HEK293 (cell line): ENCODE data around the gene THSD4.

Source experiments
- CTCF ChIA-PET: fragments of 350-600 bp; formaldehyde crosslinking; extraction: SDS; loops from one replicate; lab custom pipeline; 2021; ENCODE audit warnings: antibody characterized with exemption; lab: Yijun Ruan, JAX
- POLR2A ChIA-PET: fragments of 300-600 bp; formaldehyde crosslinking; extraction: SDS; loops from one replicate; lab custom pipeline; 2020; ENCODE audit warnings: antibody characterized with exemption, inconsistent platforms; lab: Yijun Ruan, JAX
- H3K27ac ChIP-seq: fragments of 200-500 bp; sonication (Bioruptor generic); 2 replicates; pipeline ENCODE4 v1.5.1; 2014; ENCODE audit warnings: low read depth, low read length, control low read depth, inconsistent platforms; ENCODE audit errors: extremely low read depth
- H3K36me3 ChIP-seq, 2 experiments: fragments of 200-500 bp in 1 of 2; sonication (Bioruptor generic) in 1 of 2; 1 replicate in 1 of 2; 2 replicates in 1 of 2; pipeline ENCODE4 v1.5.1; 2014 to 2017; ENCODE audit warnings: inconsistent platforms in 2 of 2, low read length in 2 of 2; ENCODE audit not compliant: control insufficient read depth in 2 of 2, insufficient read depth in 1 of 2
- H3K4me1 ChIP-seq: fragments of 200-500 bp; sonication (Bioruptor generic); 2 replicates; pipeline ENCODE4 v1.5.1; 2014; ENCODE audit warnings: mild to moderate bottlenecking, low read length, inconsistent platforms; ENCODE audit not compliant: control insufficient read depth, insufficient read depth
- H3K4me3 ChIP-seq: 2 replicates; pipeline ENCODE4 v1.5.1; 2011; ENCODE audit warnings: low read depth, mild to moderate bottlenecking, control low read depth, low read length, moderate library complexity
- H3K9me3 ChIP-seq: fragments of 200-500 bp; sonication (Bioruptor generic); 2 replicates; pipeline ENCODE4 v1.5.1; 2014; ENCODE audit warnings: low read depth, low read length, inconsistent platforms; ENCODE audit not compliant: control insufficient read depth, insufficient read depth
- BCL11B ChIP-seq: fragments of 450-650 bp; formaldehyde crosslinking; IDR thresholded peaks from 2 replicates; pipeline ENCODE4 v1.5.1; 2016; ENCODE audit warnings: low read depth, missing biosample characterization, missing genetic modification characterization
- FEZF1 ChIP-seq: fragments of 450-650 bp; formaldehyde crosslinking; IDR thresholded peaks from 2 replicates; pipeline ENCODE4 v1.5.1; 2016; ENCODE audit warnings: missing biosample characterization, missing genetic modification characterization
- GLI2 ChIP-seq: fragments of 450-650 bp; formaldehyde crosslinking; IDR thresholded peaks from 2 replicates; pipeline ENCODE4; 2017; ENCODE audit warnings: missing biosample characterization, missing genetic modification characterization, low read depth, borderline replicate concordance
- GLIS1 ChIP-seq: fragments of 450-650 bp; formaldehyde crosslinking; IDR thresholded peaks from 2 replicates; pipeline ENCODE4 v1.5.1; 2016; ENCODE audit warnings: missing biosample characterization, missing genetic modification characterization
- IKZF3 ChIP-seq: fragments of 450-650 bp; IDR thresholded peaks from 2 replicates; pipeline ENCODE4 v1.5.0; 2018; ENCODE audit warnings: missing biosample characterization, mild to moderate bottlenecking, missing genetic modification characterization, moderate library complexity
- OSR2 ChIP-seq: fragments of 450-650 bp; formaldehyde crosslinking; IDR thresholded peaks from 2 replicates; pipeline ENCODE4 v1.5.1; 2016; ENCODE audit warnings: missing biosample characterization, missing genetic modification characterization
- OVOL3 ChIP-seq: fragments of 450-650 bp; formaldehyde crosslinking; IDR thresholded peaks from 2 replicates; pipeline ENCODE4 v1.5.1; 2016; ENCODE audit warnings: missing biosample characterization, missing genetic modification characterization
- PRDM1 ChIP-seq: fragments of 450-650 bp; formaldehyde crosslinking; IDR thresholded peaks from 2 replicates; pipeline ENCODE4; 2016; ENCODE audit warnings: missing biosample characterization, missing genetic modification characterization
- RBAK ChIP-seq: fragments of 450-650 bp; formaldehyde crosslinking; IDR thresholded peaks from 2 replicates; pipeline ENCODE4 v1.5.1; 2016; ENCODE audit warnings: missing biosample characterization, missing genetic modification characterization
- SCRT1 ChIP-seq: fragments of 450-650 bp; formaldehyde crosslinking; IDR thresholded peaks from 2 replicates; pipeline ENCODE4 v1.5.1; 2016; ENCODE audit warnings: missing biosample characterization, missing genetic modification characterization, borderline replicate concordance
- WT1 ChIP-seq: fragments of 450-650 bp; formaldehyde crosslinking; IDR thresholded peaks from 2 replicates; pipeline ENCODE4 v1.5.1; 2016; ENCODE audit warnings: missing biosample characterization, missing genetic modification characterization
- ZIC2 ChIP-seq: fragments of 450-650 bp; formaldehyde crosslinking; IDR thresholded peaks from 2 replicates; pipeline ENCODE4 v1.5.1; 2016; ENCODE audit warnings: missing biosample characterization, missing genetic modification characterization
- ZNF10 ChIP-seq: fragments of 450-650 bp; formaldehyde crosslinking; IDR thresholded peaks from 2 replicates; pipeline ENCODE4 v1.5.1; 2017; ENCODE audit warnings: missing biosample characterization, missing genetic modification characterization
- ZNF121 ChIP-seq: fragments of 450-650 bp; formaldehyde crosslinking; IDR thresholded peaks from 2 replicates; pipeline ENCODE4 v1.5.1; 2016; ENCODE audit warnings: missing biosample characterization, missing genetic modification characterization
- ZNF202 ChIP-seq: fragments of 450-650 bp; formaldehyde crosslinking; IDR thresholded peaks from 2 replicates; pipeline ENCODE4 v1.5.1; 2016; ENCODE audit warnings: missing biosample characterization, missing genetic modification characterization, borderline replicate concordance
- ZNF211 ChIP-seq: fragments of 450-650 bp; formaldehyde crosslinking; IDR thresholded peaks from 2 replicates; pipeline ENCODE4 v1.5.1; 2016; ENCODE audit warnings: low read depth, missing biosample characterization, missing genetic modification characterization
- ZNF23 ChIP-seq: fragments of 450-650 bp; formaldehyde crosslinking; IDR thresholded peaks from 2 replicates; pipeline ENCODE4 v1.5.1; 2016; ENCODE audit warnings: missing biosample characterization, missing genetic modification characterization, borderline replicate concordance
- ZNF248 ChIP-seq: fragments of 450-650 bp; formaldehyde crosslinking; IDR thresholded peaks from 2 replicates; pipeline ENCODE4 v1.5.1; 2017; ENCODE audit warnings: missing biosample characterization, missing genetic modification characterization
- ZNF266 ChIP-seq: fragments of 450-650 bp; formaldehyde crosslinking; IDR thresholded peaks from 2 replicates; pipeline ENCODE4 v1.5.1; 2016; ENCODE audit warnings: missing biosample characterization, missing genetic modification characterization, low read depth
- ZNF350 ChIP-seq: fragments of 450-650 bp; formaldehyde crosslinking; IDR thresholded peaks from 2 replicates; pipeline ENCODE4 v1.5.0; 2017; ENCODE audit warnings: missing biosample characterization, mild to moderate bottlenecking, missing genetic modification characterization
- ZNF404 ChIP-seq: fragments of 450-650 bp; formaldehyde crosslinking; IDR thresholded peaks from 2 replicates; pipeline ENCODE4 v1.5.1; 2017; ENCODE audit warnings: missing biosample characterization, missing genetic modification characterization
- ZNF426 ChIP-seq: fragments of 450-650 bp; formaldehyde crosslinking; IDR thresholded peaks from 2 replicates; pipeline ENCODE4 v1.5.1; 2017; ENCODE audit warnings: missing biosample characterization, missing genetic modification characterization, mild to moderate bottlenecking, inconsistent platforms, moderate library complexity
- ZNF76 ChIP-seq: fragments of 450-650 bp; formaldehyde crosslinking; IDR thresholded peaks from 2 replicates; pipeline ENCODE4; 2016; ENCODE audit warnings: low read depth, missing biosample characterization, missing genetic modification characterization, borderline replicate concordance
- ZNF792 ChIP-seq: fragments of 450-650 bp; formaldehyde crosslinking; IDR thresholded peaks from 2 replicates; pipeline ENCODE4 v1.5.1; 2016; ENCODE audit warnings: missing biosample characterization, missing genetic modification characterization
- ZSCAN23 ChIP-seq: fragments of 450-650 bp; formaldehyde crosslinking; IDR thresholded peaks from 2 replicates; pipeline ENCODE4 v1.5.1; 2016; ENCODE audit warnings: missing biosample characterization, missing genetic modification characterization
- TF ChIP-seq, protein P1 (sequence below): fragments of 450-650 bp; formaldehyde crosslinking; IDR thresholded peaks from 2 replicates; pipeline ENCODE4 v1.5.1; 2016; ENCODE audit warnings: missing biosample characterization, missing genetic modification characterization
- TF ChIP-seq, protein P2 (sequence below): fragments of 450-650 bp; IDR thresholded peaks from 2 replicates; pipeline ENCODE4 v1.5.1; 2018; ENCODE audit warnings: missing biosample characterization, mild to moderate bottlenecking, missing genetic modification characterization
- TF ChIP-seq, protein P3 (sequence below): fragments of 450-650 bp; formaldehyde crosslinking; IDR thresholded peaks from 2 replicates; pipeline ENCODE4 v1.5.1; 2016; ENCODE audit warnings: missing biosample characterization, missing genetic modification characterization
- TF ChIP-seq, protein P4 (sequence below): fragments of 450-650 bp; formaldehyde crosslinking; IDR thresholded peaks from 2 replicates; pipeline ENCODE4 v1.5.1; 2016; ENCODE audit warnings: missing biosample characterization, missing genetic modification characterization

Gene THSD4

DNA sequence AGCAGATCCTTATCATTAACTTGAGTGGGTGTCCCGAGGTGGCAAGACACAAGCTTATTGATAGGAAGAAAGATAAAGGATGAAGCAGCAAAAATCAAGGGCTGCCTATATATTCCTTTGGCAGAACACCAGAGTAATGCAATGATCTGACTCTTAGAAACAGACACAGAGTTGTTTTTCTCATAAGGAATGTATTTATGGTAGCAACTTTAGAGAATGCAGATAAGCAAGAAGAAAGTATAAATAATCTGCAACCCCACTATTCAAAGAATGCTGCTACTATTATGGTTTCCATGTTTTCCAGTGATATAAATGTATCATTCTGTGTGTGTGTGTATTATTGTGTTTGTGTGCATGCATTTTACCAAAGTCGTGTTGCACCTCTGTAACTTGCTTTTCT is 208.3 kb downstream of the THSD4 start:
- ChIA-PET CTCF (interaction anchor here (0.5 to 1.1 kb wide), 2 partner anchors 41 to 401 kb away, joined by 3 read pairs; no protein-coding TSS in a partner anchor), POLR2A (no interaction called here)
- Histone ChIP-seq H3K4me1 (0 out of 2 replicates have a peak, but pooled peaks cover 6% of the 10 kb centered on the region), H3K9me3 (no peaks in the 10 kb centered on the region), H3K27ac (no peak overlapping the region), H3K36me3 (no peaks in the 10 kb centered on the region), H3K4me3 (no peak overlapping the region)
- TF ChIP-seq, protein P1, sequence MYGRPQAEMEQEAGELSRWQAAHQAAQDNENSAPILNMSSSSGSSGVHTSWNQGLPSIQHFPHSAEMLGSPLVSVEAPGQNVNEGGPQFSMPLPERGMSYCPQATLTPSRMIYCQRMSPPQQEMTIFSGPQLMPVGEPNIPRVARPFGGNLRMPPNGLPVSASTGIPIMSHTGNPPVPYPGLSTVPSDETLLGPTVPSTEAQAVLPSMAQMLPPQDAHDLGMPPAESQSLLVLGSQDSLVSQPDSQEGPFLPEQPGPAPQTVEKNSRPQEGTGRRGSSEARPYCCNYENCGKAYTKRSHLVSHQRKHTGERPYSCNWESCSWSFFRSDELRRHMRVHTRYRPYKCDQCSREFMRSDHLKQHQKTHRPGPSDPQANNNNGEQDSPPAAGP (tag by site-specific recombination), result no peak
- TF ChIP-seq GLI2 (tag by site-specific recombination) (no peak), ZNF792 (tag by site-specific recombination) (no peak), ZIC2 (tag by site-specific recombination) (no peak), ZNF404 (no peak), ZNF23 (tag by site-specific recombination) (no peak), WT1 (tag by site-specific recombination) (no peak), ZNF248 (tag by site-specific recombination) (no peak), SCRT1 (tag by site-specific recombination) (no peak), ZSCAN23 (tag by site-specific recombination) (no peak), ZNF202 (tag by site-specific recombination) (no peak), ZNF350 (tag by site-specific recombination) (no peak), FEZF1 (tag by site-specific recombination) (no peak), ZNF121 (tag by site-specific recombination) (no peak), PRDM1 (no peak)
- TF ChIP-seq, protein P2, sequence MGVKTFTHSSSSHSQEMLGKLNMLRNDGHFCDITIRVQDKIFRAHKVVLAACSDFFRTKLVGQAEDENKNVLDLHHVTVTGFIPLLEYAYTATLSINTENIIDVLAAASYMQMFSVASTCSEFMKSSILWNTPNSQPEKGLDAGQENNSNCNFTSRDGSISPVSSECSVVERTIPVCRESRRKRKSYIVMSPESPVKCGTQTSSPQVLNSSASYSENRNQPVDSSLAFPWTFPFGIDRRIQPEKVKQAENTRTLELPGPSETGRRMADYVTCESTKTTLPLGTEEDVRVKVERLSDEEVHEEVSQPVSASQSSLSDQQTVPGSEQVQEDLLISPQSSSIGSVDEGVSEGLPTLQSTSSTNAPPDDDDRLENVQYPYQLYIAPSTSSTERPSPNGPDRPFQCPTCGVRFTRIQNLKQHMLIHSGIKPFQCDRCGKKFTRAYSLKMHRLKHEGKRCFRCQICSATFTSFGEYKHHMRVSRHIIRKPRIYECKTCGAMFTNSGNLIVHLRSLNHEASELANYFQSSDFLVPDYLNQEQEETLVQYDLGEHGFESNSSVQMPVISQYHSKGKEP (tag by site-specific recombination), result no peak

DNA sequence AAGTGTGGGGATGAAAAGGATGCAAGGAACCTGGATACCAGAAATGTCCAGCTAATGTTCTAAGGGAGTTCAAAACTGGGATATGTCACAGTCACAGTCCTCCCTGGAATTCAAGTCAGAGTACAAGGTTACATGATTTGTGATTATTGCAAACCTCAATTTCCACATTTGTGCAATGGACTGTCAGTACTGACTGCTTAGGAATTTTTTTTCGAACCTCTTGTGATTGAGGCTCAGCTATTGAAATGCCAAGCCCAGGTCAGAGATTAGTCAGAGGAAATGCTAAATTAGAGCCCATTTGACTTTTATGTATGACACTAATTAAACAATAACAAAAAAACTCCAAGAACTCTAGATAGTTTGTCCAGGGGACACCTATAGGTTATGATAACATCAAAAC is 210.2 kb downstream of the THSD4 start:
- ChIA-PET POLR2A (no interaction called here), CTCF (interaction anchor here (0.6 kb wide), 1 partner anchor 304 kb away, joined by 3 read pairs; no protein-coding TSS in a partner anchor)
- Histone ChIP-seq H3K4me3 (no peak overlapping the region), H3K27ac (no peak overlapping the region), H3K36me3 (no peaks in the 10 kb centered on the region), H3K4me1 (0 out of 2 replicates have a peak, but pooled peaks cover 6% of the 10 kb centered on the region), H3K9me3 (no peaks in the 10 kb centered on the region)
- TF ChIP-seq, protein P3, sequence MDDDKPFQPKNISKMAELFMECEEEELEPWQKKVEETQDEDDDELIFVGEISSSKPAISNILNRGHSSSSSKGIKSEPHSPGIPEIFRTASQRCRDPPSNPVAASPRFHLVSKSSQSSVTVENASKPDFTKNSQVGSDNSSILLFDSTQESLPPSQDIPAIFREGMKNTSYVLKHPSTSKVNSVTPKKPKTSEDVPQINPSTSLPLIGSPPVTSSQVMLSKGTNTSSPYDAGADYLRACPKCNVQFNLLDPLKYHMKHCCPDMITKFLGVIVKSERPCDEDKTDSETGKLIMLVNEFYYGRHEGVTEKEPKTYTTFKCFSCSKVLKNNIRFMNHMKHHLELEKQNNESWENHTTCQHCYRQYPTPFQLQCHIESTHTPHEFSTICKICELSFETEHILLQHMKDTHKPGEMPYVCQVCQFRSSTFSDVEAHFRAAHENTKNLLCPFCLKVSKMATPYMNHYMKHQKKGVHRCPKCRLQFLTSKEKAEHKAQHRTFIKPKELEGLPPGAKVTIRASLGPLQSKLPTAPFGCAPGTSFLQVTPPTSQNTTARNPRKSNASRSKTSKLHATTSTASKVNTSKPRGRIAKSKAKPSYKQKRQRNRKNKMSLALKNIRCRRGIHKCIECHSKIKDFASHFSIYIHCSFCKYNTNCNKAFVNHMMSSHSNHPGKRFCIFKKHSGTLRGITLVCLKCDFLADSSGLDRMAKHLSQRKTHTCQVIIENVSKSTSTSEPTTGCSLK (tag by site-specific recombination), result no peak
- TF ChIP-seq ZNF211 (tag by site-specific recombination), result no peak
- TF ChIP-seq OVOL3 (tag by site-specific recombination), result no peak
- TF ChIP-seq ZNF266, result no peak
- TF ChIP-seq, protein P4, sequence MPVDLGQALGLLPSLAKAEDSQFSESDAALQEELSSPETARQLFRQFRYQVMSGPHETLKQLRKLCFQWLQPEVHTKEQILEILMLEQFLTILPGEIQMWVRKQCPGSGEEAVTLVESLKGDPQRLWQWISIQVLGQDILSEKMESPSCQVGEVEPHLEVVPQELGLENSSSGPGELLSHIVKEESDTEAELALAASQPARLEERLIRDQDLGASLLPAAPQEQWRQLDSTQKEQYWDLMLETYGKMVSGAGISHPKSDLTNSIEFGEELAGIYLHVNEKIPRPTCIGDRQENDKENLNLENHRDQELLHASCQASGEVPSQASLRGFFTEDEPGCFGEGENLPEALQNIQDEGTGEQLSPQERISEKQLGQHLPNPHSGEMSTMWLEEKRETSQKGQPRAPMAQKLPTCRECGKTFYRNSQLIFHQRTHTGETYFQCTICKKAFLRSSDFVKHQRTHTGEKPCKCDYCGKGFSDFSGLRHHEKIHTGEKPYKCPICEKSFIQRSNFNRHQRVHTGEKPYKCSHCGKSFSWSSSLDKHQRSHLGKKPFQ (tag by site-specific recombination), result no peak
- no peak for TF ChIP-seq GLIS1 (tag by site-specific recombination)
- no peak for TF ChIP-seq ZNF426 (tag by site-specific recombination)
- TF ChIP-seq ZNF76, result no peak
- no peak for TF ChIP-seq ZNF10 (tag by site-specific recombination)
- no peak for TF ChIP-seq RBAK (tag by site-specific recombination)
- TF ChIP-seq BCL11B (tag by site-specific recombination), result no peak
- no peak for TF ChIP-seq OSR2
- no peak for TF ChIP-seq IKZF3 (tag by site-specific recombination)
